Natural killer cell (primary cell): ENCODE data around the gene IL6ST. TPM values are rescaled to one million over a fixed set of nuclear protein-coding genes. Genes with fewer than 3 reads are reported as not detected.

Experiments used
- ATAC-seq, 3 donors: fragments of 150-1000 bp in 2 of 3; fragments of 200-7000 bp in 1 of 3; cut with Tn5 transposase; 1 replicate in 1 of 3; 2 replicates in 2 of 3; pipeline ENCODE4 v1.10.0; 2021; ENCODE audit warnings: mild to moderate bottlenecking in 2 of 3, moderate library complexity in 2 of 3
- DNase-seq, 2 donors: peaks; one replicate each; pipeline versions ENCODE4 v3.0.0 to v3.0.0-alpha.2; 2013 to 2021; ENCODE audit warnings: mixed read lengths in 1 of 2
- H3K27ac ChIP-seq: one replicate; pipeline ENCODE4 v1.5.1; 2013; ENCODE audit warnings: mild to moderate bottlenecking, low read length
- H3K27me3 ChIP-seq: one replicate; pipeline ENCODE4 v1.6.1; 2013; ENCODE audit warnings: low read length; ENCODE audit not compliant: control insufficient read depth, insufficient read depth
- H3K36me3 ChIP-seq: one replicate; pipeline ENCODE4 v1.6.1; 2013; ENCODE audit warnings: low read length; ENCODE audit not compliant: control insufficient read depth, insufficient read depth
- H3K4me1 ChIP-seq: one replicate; pipeline ENCODE4 v1.6.1; 2013; ENCODE audit warnings: low read length; ENCODE audit not compliant: control insufficient read depth, insufficient read depth
- H3K4me3 ChIP-seq: one replicate; pipeline ENCODE4 v1.5.1; 2013; ENCODE audit warnings: low read length
- H3K9me3 ChIP-seq: one replicate; pipeline ENCODE4 v1.6.1; 2013; ENCODE audit warnings: low read length; ENCODE audit not compliant: control insufficient read depth, insufficient read depth
- H3K27ac Mint-ChIP-seq, 2 donors: one replicate each; pipeline ENCODE4 v1.8.0; 2022; ENCODE audit warnings: mild to moderate bottlenecking in 2 of 2, mixed read lengths in 2 of 2, moderate library complexity in 1 of 2
- H3K27me3 Mint-ChIP-seq, 2 donors: one replicate each; pipeline ENCODE4 v1.8.0; 2022; ENCODE audit warnings: low read depth in 2 of 2, mixed read lengths in 2 of 2
- H3K36me3 Mint-ChIP-seq: one replicate; pipeline ENCODE4 v1.8.0; 2022; ENCODE audit warnings: mixed read lengths
- H3K4me1 Mint-ChIP-seq, 2 donors: one replicate each; pipeline ENCODE4 v1.8.0; 2022; ENCODE audit warnings: mixed read lengths in 2 of 2
- H3K4me3 Mint-ChIP-seq: one replicate; pipeline ENCODE4 v1.8.0; 2022; ENCODE audit warnings: mild to moderate bottlenecking, moderate library complexity, mixed read lengths
- H3K9me3 Mint-ChIP-seq, 2 donors: one replicate each; pipeline ENCODE4 v1.8.0; 2022; ENCODE audit warnings: mixed read lengths in 2 of 2
- CTCF ChIP-seq: fragments of 200-600 bp; IDR thresholded peaks from one replicate; pipeline ENCODE4 v1.8.0; 2022; ENCODE audit warnings: antibody characterized with exemption
- WGBS: methylation state at CpG from one replicate; pipeline ENCODE4 v1.1.7; 2013; ENCODE audit warnings: missing lambda C conversion rate; ENCODE audit not compliant: insufficient coverage; 5-methylcytosine and 5-hydroxymethylcytosine counted together
- intact Hi-C: fragments of 100-400 bp; cut with micrococcal nuclease; formaldehyde crosslinking; loops from one replicate; pipeline ENCODE4 v1.14.2; 2022
- total RNA-seq, 4 donors: library from RNA; stranded (reverse); fragments of 120-200 nt in 1 of 4; gene quantifications; one replicate each; pipeline versions ENCODE4 v1.2.3 to v1.2.4, GENCODE V29; 2013 to 2022

IL6ST gene
- total RNA-seq, 3 donors from 2014 or later (not counting 1 experiment from before 2014, with no cell fraction given) = 48.5 to 73.0 (median 53.8) TPM

GRCh38 chr5:55986931-55987330 is 7.8 kb downstream of the IL6ST start:
- Mint-ChIP-seq H3K4me3 (no peak overlapping the region), H3K4me1 (peaks cover 9 to 26% of the 10 kb centered on the region in 2 donors), H3K36me3 (no peaks in the 10 kb centered on the region), H3K27ac (no peak overlapping the region), H3K27me3 (no peaks in the 10 kb centered on the region), H3K9me3 (no peaks in the 10 kb centered on the region)
- ATAC-seq (no peak), DNase-seq (no peak)
- intact Hi-C loops = no loop called here
- Histone ChIP-seq H3K4me3 (no peak overlapping the region), H3K36me3 (no peaks in the 10 kb centered on the region), H3K27me3 (no peaks in the 10 kb centered on the region), H3K9me3 (no peaks in the 10 kb centered on the region), H3K4me1 (no peaks in the 10 kb centered on the region), H3K27ac (no peak overlapping the region)
- WGBS = 87% methylated on average over 4 of the region's 4 CpGs
- TF ChIP-seq CTCF = no peak

- Histone ChIP-seq H3K27me3 (no peaks in the 10 kb centered on the region), H3K4me3 (no peak overlapping the region), H3K27ac (no peak overlapping the region), H3K4me1 (no peaks in the 10 kb centered on the region), H3K36me3 (peaks cover 4% of the 10 kb centered on the region), H3K9me3 (no peaks in the 10 kb centered on the region)
- 96% methylated on average over 6 of the region's 6 CpGs for WGBS
- Mint-ChIP-seq H3K4me3 (no peak overlapping the region), H3K36me3 (no peaks in the 10 kb centered on the region), H3K27ac (no peak overlapping the region), H3K4me1 (peaks cover 0 to 13% of the 10 kb centered on the region in 2 donors), H3K9me3 (no peaks in the 10 kb centered on the region), H3K27me3 (no peaks in the 10 kb centered on the region)
- DNase-seq (no peak), ATAC-seq (no peak)
- intact Hi-C loops = no loop called here
- TF ChIP-seq CTCF = no peak
Measured at GRCh38 chr5:55985181-55985580, 9.6 kb downstream of the IL6ST start.

- TF ChIP-seq CTCF = no peak
- Mint-ChIP-seq H3K27me3 (no peaks in the 10 kb centered on the region), H3K27ac (no peak overlapping the region), H3K9me3 (no peaks in the 10 kb centered on the region), H3K4me3 (no peak overlapping the region), H3K4me1 (peaks cover 0 to under 1% of the 10 kb centered on the region in 2 donors), H3K36me3 (no peaks in the 10 kb centered on the region)
- H3K27me3 ChIP-seq = no peaks in the 10 kb centered on the region
- no peak overlapping the region for H3K4me3 ChIP-seq
- WGBS = 100% methylated on average over 1 of the region's 2 CpGs
- H3K36me3 ChIP-seq = peaks cover 8% of the 10 kb centered on the region
- H3K27ac ChIP-seq = no peak overlapping the region
- intact Hi-C loops = no loop called here
- no peak for ATAC-seq
- H3K4me1 ChIP-seq = no peaks in the 10 kb centered on the region
- DNase-seq = no peak
- no peaks in the 10 kb centered on the region for H3K9me3 ChIP-seq
Measured at GRCh38 chr5:55983986-55984385, 10.8 kb downstream of the IL6ST start.

GRCh38 chr5:55982957-55983381 is 11.8 kb downstream of the IL6ST start:
- Mint-ChIP-seq H3K36me3 (no peaks in the 10 kb centered on the region), H3K27me3 (no peaks in the 10 kb centered on the region), H3K9me3 (no peaks in the 10 kb centered on the region), H3K27ac (no peak overlapping the region), H3K4me3 (no peak overlapping the region), H3K4me1 (no peaks in the 10 kb centered on the region)
- Histone ChIP-seq H3K4me3 (no peak overlapping the region), H3K36me3 (peaks cover 8% of the 10 kb centered on the region), H3K9me3 (no peaks in the 10 kb centered on the region), H3K4me1 (no peaks in the 10 kb centered on the region), H3K27me3 (no peaks in the 10 kb centered on the region), H3K27ac (no peak overlapping the region)
- DNase-seq (peak in 1 of 2 donors; percentile 67), ATAC-seq (no peak)
- intact Hi-C loops = no loop called here
- TF ChIP-seq CTCF = no peak
- WGBS = 91% methylated on average over 5 of the region's 5 CpGs
